B cell (primary cell): Measurements from ENCODE around the gene XYLT1. TPM values are rescaled to one million over a fixed set of nuclear protein-coding genes. Genes with fewer than 3 reads are reported as not detected.

Experiments
- ATAC-seq: fragments of 200-7000 bp; cut with Tn5 transposase; one replicate; pipeline ENCODE4 v1.10.0; 2021; ENCODE audit warnings: low read depth, mild to moderate bottlenecking, moderate number of reproducible peaks, moderate library complexity
- CTCF ChIA-PET: fragments of 350-600 bp; sonication (Branson Sonifier 250); formaldehyde crosslinking; loops from one replicate; lab custom pipeline; 2021; ENCODE audit warnings: antibody characterized with exemption, inconsistent platforms; lab: Charles Lee
- POLR2A ChIA-PET: fragments of 350-600 bp; sonication (Branson Sonifier 250); formaldehyde crosslinking; loops from one replicate; lab custom pipeline; 2021; ENCODE audit warnings: antibody characterized with exemption; lab: Charles Lee
- DNase-seq: peaks from one replicate; pipeline ENCODE4 v3.0.0; 2013
- H2AFZ ChIP-seq: 2 replicates; pipeline ENCODE4 v1.6.1; 2012; ENCODE audit warnings: mild to moderate bottlenecking, low read depth, low read length; ENCODE audit not compliant: insufficient read depth, poor library complexity, severe bottlenecking
- H3K27ac ChIP-seq, 2 donors: 1 replicate in 1 of 2; 2 replicates in 1 of 2; pipeline ENCODE4 v1.5.1; 2012 to 2013; ENCODE audit warnings: low read length in 2 of 2, mild to moderate bottlenecking in 2 of 2, moderate library complexity in 1 of 2
- H3K27me3 ChIP-seq, 4 experiments: fragments of 200-600 bp in 1 of 4; sonication (generic) in 1 of 4; replicated peaks in 1 of 4; 1 replicate in 2 of 4; 2 replicates in 2 of 4; pipeline versions ENCODE4 v1.6.1 to v1.7.0; 2013 to 2016; ENCODE audit warnings: low read length in 3 of 4, mild to moderate bottlenecking in 2 of 4, mixed read lengths in 1 of 4, moderate library complexity in 1 of 4; ENCODE audit not compliant: insufficient read depth in 4 of 4, control insufficient read depth in 3 of 4; ENCODE audit errors: control extremely low read depth in 1 of 4
- H3K36me3 ChIP-seq, 2 experiments: replicated peaks in 1 of 2; 1 replicate in 1 of 2; 2 replicates in 1 of 2; pipeline versions ENCODE4 v1.6.1 to v1.7.1; 2013; ENCODE audit warnings: low read length in 1 of 2; ENCODE audit not compliant: insufficient read depth in 2 of 2, control insufficient read depth in 1 of 2; ENCODE audit errors: control extremely low read depth in 1 of 2, extremely low read depth in 1 of 2
- H3K4me1 ChIP-seq, 2 donors: fragments of 200-600 bp in 1 of 2; sonication (generic) in 1 of 2; 1 replicate in 1 of 2; 2 replicates in 1 of 2; pipeline versions ENCODE4 v1.5.1 to v1.6.1; 2013 to 2017; ENCODE audit warnings: low read length in 2 of 2; ENCODE audit not compliant: control insufficient read depth in 2 of 2, insufficient read depth in 2 of 2
- H3K4me2 ChIP-seq: replicated peaks from 2 replicates; pipeline ENCODE3; 2012; ENCODE audit warnings: mild to moderate bottlenecking, low read depth, low read length; ENCODE audit not compliant: poor library complexity, severe bottlenecking
- H3K4me3 ChIP-seq, 5 experiments: fragments of 200-600 bp in 1 of 5; sonication (generic) in 1 of 5; 1 replicate in 3 of 5; 2 replicates in 2 of 5; pipeline versions ENCODE4 v1.5.1 to v1.7.0; 2011 to 2016; ENCODE audit warnings: low read length in 4 of 5, mild to moderate bottlenecking in 4 of 5, low read depth in 2 of 5, control low read depth in 1 of 5, moderate library complexity in 1 of 5; ENCODE audit not compliant: insufficient read depth in 1 of 5; ENCODE audit errors: control extremely low read depth in 1 of 5, extremely low read depth in 1 of 5
- H3K79me2 ChIP-seq: fragments of 200-600 bp; sonication (generic); one replicate; pipeline ENCODE4 v1.6.0; 2016; ENCODE audit warnings: low read length; ENCODE audit not compliant: control insufficient read depth, insufficient read depth
- H3K9ac ChIP-seq: fragments of 200-600 bp; sonication (generic); 2 replicates; pipeline ENCODE4 v1.6.1; 2017; ENCODE audit warnings: mild to moderate bottlenecking, low read length, moderate library complexity
- H3K9me3 ChIP-seq, 3 donors: one replicate each; pipeline versions ENCODE4 v1.6.1 to v1.7.1; 2013; ENCODE audit warnings: low read length in 2 of 3; ENCODE audit not compliant: control insufficient read depth in 2 of 3, insufficient read depth in 1 of 3; ENCODE audit errors: control extremely low read depth in 1 of 3
- H4K20me1 ChIP-seq: 2 replicates; pipeline ENCODE4 v1.6.0; 2012; ENCODE audit warnings: mild to moderate bottlenecking, low read length; ENCODE audit not compliant: insufficient read depth, control insufficient read depth, poor library complexity, severe bottlenecking
- H3K27ac Mint-ChIP-seq: one replicate; pipeline ENCODE4 v1.8.0; 2021; ENCODE audit warnings: mixed read lengths
- H3K27me3 Mint-ChIP-seq: one replicate; pipeline ENCODE4 v1.8.0; 2021; ENCODE audit warnings: mixed read lengths
- H3K4me1 Mint-ChIP-seq: one replicate; pipeline ENCODE4 v1.8.0; 2021; ENCODE audit warnings: mixed read lengths
- H3K4me3 Mint-ChIP-seq: one replicate; pipeline ENCODE4 v1.8.0; 2021; ENCODE audit warnings: mixed read lengths
- H3K9me3 Mint-ChIP-seq: one replicate; pipeline ENCODE4 v1.8.0; 2022; ENCODE audit warnings: mixed read lengths; ENCODE audit not compliant: insufficient read depth
- CTCF ChIP-seq: fragments of 200-600 bp; IDR thresholded peaks from one replicate; pipeline ENCODE4 v1.8.0; 2022; ENCODE audit warnings: antibody characterized with exemption, mild to moderate bottlenecking
- EZH2 ChIP-seq: IDR thresholded peaks from 2 replicates; pipeline ENCODE4 v1.6.1; 2012; ENCODE audit warnings: borderline replicate concordance, low read depth, mild to moderate bottlenecking, moderate library complexity, low read length; ENCODE audit not compliant: insufficient read depth, poor library complexity, severe bottlenecking
- WGBS: methylation state at CpG from one replicate; pipeline ENCODE4 v1.1.5; 2013; ENCODE audit warnings: missing lambda C conversion rate; ENCODE audit not compliant: insufficient coverage; 5-methylcytosine and 5-hydroxymethylcytosine counted together
- intact Hi-C: fragments of 100-400 bp; cut with micrococcal nuclease; formaldehyde crosslinking; loops from one replicate; pipeline ENCODE4 v1.10.0; 2022
- polyA plus RNA-seq: library from polyadenylated mRNA; depleted of rRNA; stranded (reverse); fragments of >200 nt; gene quantifications from 2 replicates; pipeline ENCODE4 v1.2.3, GENCODE V29; 2012
- total RNA-seq, 2 donors: library from RNA; stranded (reverse); fragments of 120-200 nt in 1 of 2; gene quantifications; 1 replicate in 1 of 2; 2 replicates in 1 of 2; pipeline versions ENCODE4 v1.2.3 to v1.2.4, GENCODE V29; 2013 to 2022

Gene XYLT1
- total and polyA plus RNA-seq, 2 donors (not counting 1 experiment from before 2014, with no cell fraction given) = 8.7 to 59.6 TPM

GRCh38 chr16:17244872-17245551, 225.7 kb downstream of the XYLT1 start:
- H3K36me3 ChIP-seq = peaks cover 0 to 3% of the 10 kb centered on the region in 2 experiments
- H3K4me1 ChIP-seq = peaks cover 0 to 4% of the 10 kb centered on the region in 2 donors
- intact Hi-C loops = no loop called here
- H3K9ac ChIP-seq = no peak overlapping the region
- peaks cover 50% of the 10 kb centered on the region for H3K79me2 ChIP-seq
- no peak overlapping the region for H3K4me3 Mint-ChIP-seq
- no peaks in the 10 kb centered on the region for H3K9me3 ChIP-seq
- CTCF ChIA-PET = no interaction called here
- WGBS = 69% methylated on average over 6 of the region's 9 CpGs
- peaks cover 60% of the 10 kb centered on the region for H4K20me1 ChIP-seq
- H2AFZ ChIP-seq = no peak overlapping the region
- no peak overlapping the region for H3K27ac ChIP-seq
- H3K4me1 Mint-ChIP-seq = peaks cover 16% of the 10 kb centered on the region
- no peak overlapping the region for H3K27ac Mint-ChIP-seq
- ATAC-seq (no peak), DNase-seq (no peak)
- POLR2A ChIA-PET = no interaction called here
- H3K27me3 ChIP-seq = no peaks in the 10 kb centered on the region
- TF ChIP-seq CTCF (no peak), EZH2 (no peak)
- no peaks in the 10 kb centered on the region for H3K9me3 Mint-ChIP-seq
- no peaks in the 10 kb centered on the region for H3K27me3 Mint-ChIP-seq
- H3K4me3 ChIP-seq = no peak overlapping the region
- no peak overlapping the region for H3K4me2 ChIP-seq

GRCh38 chr16:17241264-17241835, 229.4 kb downstream of the XYLT1 start:
- Histone ChIP-seq H3K27ac (no peak overlapping the region), H3K27me3 (no peaks in the 10 kb centered on the region), H2AFZ (no peak overlapping the region), H3K4me2 (no peak overlapping the region), H3K4me3 (no peak overlapping the region), H3K4me1 (peaks cover 19 to 24% of the 10 kb centered on the region in 2 donors), H3K36me3 (no peaks in the 10 kb centered on the region), H3K79me2 (peaks cover 37% of the 10 kb centered on the region), H4K20me1 (peaks cover 61% of the 10 kb centered on the region), H3K9me3 (no peaks in the 10 kb centered on the region), H3K9ac (no peak overlapping the region)
- no peak overlapping the region for H3K27ac Mint-ChIP-seq
- ChIA-PET POLR2A (no interaction called here), CTCF (no interaction called here)
- H3K4me3 Mint-ChIP-seq = no peak overlapping the region
- TF ChIP-seq CTCF = no peak
- TF ChIP-seq EZH2 = no peak
- H3K9me3 Mint-ChIP-seq = peaks cover 3% of the 10 kb centered on the region
- ATAC-seq (no peak), DNase-seq (no peak)
- H3K4me1 Mint-ChIP-seq = peaks cover 44% of the 10 kb centered on the region
- intact Hi-C loops = no loop called here
- H3K27me3 Mint-ChIP-seq = no peaks in the 10 kb centered on the region
- WGBS = 99% methylated on average over 7 of the region's 8 CpGs
